ENCODE measurements around the gene SMYD3.

SMYD3 gene

GRCh38 chr1:246160374-246160773 lies 346.7 kb downstream of the SMYD3 start:
- Histone ChIP-seq H3K4me3 (ENCODE audit: low read length) (no peak overlapping the region), H3K4me1 (ENCODE audit: low read length) (no peaks in the 10 kb centered on the region), H4K20me1 (ENCODE audit: insufficient read depth, low read length) (no peaks in the 10 kb centered on the region), H3K79me2 (ENCODE audit: low read length) (no peaks in the 10 kb centered on the region), H3K9me2 (replicated peaks; ENCODE audit: insufficient read depth, low read length) (no peaks in the 10 kb centered on the region), H3K9me3 (replicated peaks; ENCODE audit: insufficient read depth, low read length) (no peaks in the 10 kb centered on the region), H3F3A (ENCODE audit: insufficient read depth, low read length) (no peaks in the 10 kb centered on the region), H2AFZ (ENCODE audit: low read length) (no peak overlapping the region), H3K27me3 (replicated peaks; ENCODE audit: insufficient read depth, low read length) (no peaks in the 10 kb centered on the region), H3K9ac (ENCODE audit: low read length) (no peak overlapping the region), H3K27ac (ENCODE audit: low read length) (no peak overlapping the region), H3K36me3 (replicated peaks; ENCODE audit: insufficient read depth, low read length) (no peaks in the 10 kb centered on the region), H3K4me2 (ENCODE audit: low read depth, low read length) (no peak overlapping the region)
- TF ChIP-seq CTCF (IDR thresholded peaks at IDR 0.05; ENCODE audit: low read length) = no peak
- no peak for TF ChIP-seq EZH2phosphoT487 (IDR thresholded peaks at IDR 0.05; ENCODE audit: low read length)
- TF ChIP-seq EZH2 (optimal IDR thresholded peaks at IDR 0.05; ENCODE audit: low read depth, low read length) = no peak
- no peak for DNase-seq

GRCh38 chr1:246159279-246160227 lies 347.5 kb downstream of the SMYD3 start:
- Histone ChIP-seq H3K9me3 (replicated peaks; ENCODE audit: insufficient read depth, low read length) (no peaks in the 10 kb centered on the region), H3F3A (ENCODE audit: insufficient read depth, low read length) (no peaks in the 10 kb centered on the region), H2AFZ (ENCODE audit: low read length) (no peak overlapping the region), H3K27me3 (replicated peaks; ENCODE audit: insufficient read depth, low read length) (no peaks in the 10 kb centered on the region), H3K9me2 (replicated peaks; ENCODE audit: insufficient read depth, low read length) (no peaks in the 10 kb centered on the region), H3K9ac (ENCODE audit: low read length) (no peak overlapping the region), H3K4me1 (ENCODE audit: low read length) (no peaks in the 10 kb centered on the region), H3K4me2 (ENCODE audit: low read depth, low read length) (no peak overlapping the region), H3K79me2 (ENCODE audit: low read length) (no peaks in the 10 kb centered on the region), H3K36me3 (replicated peaks; ENCODE audit: insufficient read depth, low read length) (no peaks in the 10 kb centered on the region), H3K4me3 (ENCODE audit: low read length) (no peak overlapping the region), H4K20me1 (ENCODE audit: insufficient read depth, low read length) (no peaks in the 10 kb centered on the region), H3K27ac (ENCODE audit: low read length) (no peak overlapping the region)
- DNase-seq = no peak
- no peak for TF ChIP-seq CTCF (IDR thresholded peaks at IDR 0.05; ENCODE audit: low read length)
- no peak for TF ChIP-seq EZH2 (optimal IDR thresholded peaks at IDR 0.05; ENCODE audit: low read depth, low read length)
- no peak for TF ChIP-seq EZH2phosphoT487 (IDR thresholded peaks at IDR 0.05; ENCODE audit: low read length)

- no peaks in the 10 kb centered on the region for H3F3A ChIP-seq (ENCODE audit: insufficient read depth, low read length)
- H3K4me2 ChIP-seq (ENCODE audit: low read depth, low read length) = no peak overlapping the region
- H3K9me2 ChIP-seq (replicated peaks; ENCODE audit: insufficient read depth, low read length) = no peaks in the 10 kb centered on the region
- no peak overlapping the region for H3K27ac ChIP-seq (ENCODE audit: low read length)
- no peaks in the 10 kb centered on the region for H3K36me3 ChIP-seq (replicated peaks; ENCODE audit: insufficient read depth, low read length)
- H3K9me3 ChIP-seq (replicated peaks; ENCODE audit: insufficient read depth, low read length) = no peaks in the 10 kb centered on the region
- no peak overlapping the region for H2AFZ ChIP-seq (ENCODE audit: low read length)
- no peak overlapping the region for H3K9ac ChIP-seq (ENCODE audit: low read length)
- TF ChIP-seq EZH2phosphoT487 (IDR thresholded peaks at IDR 0.05; ENCODE audit: low read length) (no peak), CTCF (IDR thresholded peaks at IDR 0.05; ENCODE audit: low read length) (no peak), EZH2 (optimal IDR thresholded peaks at IDR 0.05; ENCODE audit: low read depth, low read length) (no peak)
- H3K4me1 ChIP-seq (ENCODE audit: low read length) = no peaks in the 10 kb centered on the region
- H3K4me3 ChIP-seq (ENCODE audit: low read length) = no peak overlapping the region
- no peaks in the 10 kb centered on the region for H4K20me1 ChIP-seq (ENCODE audit: insufficient read depth, low read length)
- no peaks in the 10 kb centered on the region for H3K79me2 ChIP-seq (ENCODE audit: low read length)
- no peaks in the 10 kb centered on the region for H3K27me3 ChIP-seq (replicated peaks; ENCODE audit: insufficient read depth, low read length)
- no peak for DNase-seq
Observed at GRCh38 chr1:246158131-246158530, 348.9 kb downstream of the SMYD3 start.
